Measurements from ENCODE around the gene TRIM59.

GRCh38 chr3:160394009-160394392 is 55.6 kb downstream of the TRIM59 start:
- TF ChIP-seq YY1 (tag by site-specific recombination; IDR thresholded peaks at IDR 0.05) (no peak), CTCF (tag by site-specific recombination; IDR thresholded peaks at IDR 0.05) (no peak), ZNF211 (tag by site-specific recombination; IDR thresholded peaks at IDR 0.05; ENCODE audit: low read depth) (no peak), ZNF121 (tag by site-specific recombination; IDR thresholded peaks at IDR 0.05) (no peak), BCL11B (tag by site-specific recombination; IDR thresholded peaks at IDR 0.05; ENCODE audit: low read depth) (no peak), ZBTB48 (tag by site-specific recombination; IDR thresholded peaks at IDR 0.05) (no peak), ZNF561 (tag by site-specific recombination; IDR thresholded peaks at IDR 0.05; ENCODE audit: borderline replicate concordance) (no peak)
